HT-29 (cell line): ENCODE results near the gene MBOAT7. TPM values are rescaled to one million over a fixed set of nuclear protein-coding genes. Genes with fewer than 3 reads are reported as not detected.
"Not testable (repeated sequence)": the region's sequence is repeated elsewhere in the genome, so short reads cannot be mapped to it uniquely, and the experiment has no call there.

Source experiments
- DNase-seq: peaks from one replicate; pipeline ENCODE4 v3.0.0-alpha.2; 2015; ENCODE audit warnings: low spot score
- total RNA-seq: library from RNA; depleted of rRNA; stranded (reverse); fragments of >200 nt; shearing (Covaris generic); gene quantifications from 2 replicates; pipeline ENCODE4 v1.2.3, GENCODE V29; 2014

Gene MBOAT7
- total RNA-seq, 1 experiment from 2014 or later, result 285 TPM

GRCh38 chr19:54209058-54209810 is 19.9 kb upstream of the MBOAT7 start:
- DNase-seq, result peak; percentile 54

DNA sequence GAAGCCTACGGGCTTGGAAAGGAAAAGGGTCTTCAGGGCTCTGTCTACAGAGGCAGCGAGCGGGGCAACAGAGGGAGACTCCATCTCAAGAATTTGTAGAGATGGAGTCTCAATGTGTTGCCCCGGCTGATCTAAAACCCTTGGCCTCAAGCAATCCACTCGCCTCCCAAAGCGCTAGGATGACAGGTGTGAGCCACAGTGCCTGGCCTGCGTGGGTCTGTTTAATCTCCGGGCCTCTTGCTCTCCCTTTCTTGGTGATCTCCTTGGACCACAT is 19.3 kb upstream of the MBOAT7 start:
- no peak for DNase-seq

DNA sequence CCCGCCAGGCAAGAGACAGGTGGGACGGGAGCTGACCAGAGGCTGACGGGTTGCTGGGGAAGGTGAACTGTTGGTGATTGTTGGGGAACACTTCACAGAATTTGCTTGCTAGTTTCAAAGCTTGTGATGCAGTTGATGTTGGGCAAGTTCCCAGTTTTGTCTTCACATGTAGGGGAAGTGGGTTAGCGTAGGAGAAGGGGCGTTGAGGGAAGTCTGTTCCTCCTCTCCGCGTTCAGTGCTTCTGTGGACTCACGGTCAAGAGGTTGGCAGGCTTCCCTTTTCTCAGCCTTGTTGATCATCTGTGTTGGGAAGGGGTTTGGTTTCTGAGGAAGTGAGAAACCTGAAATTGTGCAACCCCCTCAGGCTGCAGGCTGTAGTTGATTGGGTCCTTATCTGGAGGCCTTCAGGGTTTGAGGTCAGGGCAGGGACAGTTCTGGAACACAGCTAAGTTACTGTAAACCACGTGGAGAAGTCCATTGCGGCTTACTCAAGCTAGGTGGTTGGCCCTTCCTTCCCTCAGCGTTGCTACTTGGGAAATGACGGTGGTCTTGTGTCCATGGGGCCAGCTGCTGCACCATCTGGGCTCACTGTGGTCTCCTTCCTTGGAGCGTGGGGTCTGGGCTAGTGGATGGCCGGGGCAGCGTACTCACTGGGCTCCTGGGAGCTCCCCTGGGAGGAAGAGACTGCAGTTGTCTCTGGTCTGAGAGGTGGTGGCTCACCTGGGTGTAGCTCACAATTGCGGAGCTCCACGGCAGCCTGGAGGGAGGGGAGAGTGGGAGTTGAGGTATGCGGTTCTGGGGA is 18.8 kb upstream of the MBOAT7 start:
- peak; percentile 72 for DNase-seq

GRCh38 chr19:54207676-54207982 is 18.2 kb upstream of the MBOAT7 start:
- no peak for DNase-seq

- DNase-seq, result not testable (repeated sequence)
Measured at GRCh38 chr19:54207193-54207592, 17.8 kb upstream of the MBOAT7 start.

DNA sequence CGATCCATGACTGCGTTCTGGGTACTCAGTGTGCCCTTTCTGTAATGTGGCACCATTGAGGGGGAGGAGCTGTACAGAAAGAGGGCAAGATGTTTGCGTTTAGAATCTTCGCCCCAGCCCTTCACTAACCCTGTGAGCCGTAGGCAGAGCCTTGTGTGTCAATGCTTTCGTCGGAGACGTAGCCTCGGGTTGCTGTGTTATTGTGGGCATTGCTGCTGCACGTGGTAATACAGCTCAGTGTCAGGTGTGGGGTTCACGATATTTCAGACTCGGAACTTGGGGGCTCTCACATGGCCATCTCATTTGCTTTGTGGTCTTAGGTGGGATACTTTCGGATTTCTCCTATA is 17.4 kb upstream of the MBOAT7 start:
- DNase-seq, result no peak

- DNase-seq, result no peak
Measured at GRCh38 chr19:54206030-54206830, 16.9 kb upstream of the MBOAT7 start.

GRCh38 chr19:54204767-54205468 is 15.5 kb upstream of the MBOAT7 start:
- DNase-seq, result peak; percentile 5

GRCh38 chr19:54203151-54203611 is 13.8 kb upstream of the MBOAT7 start:
- DNase-seq, result peak; percentile 52

GRCh38 chr19:54201980-54202379 is 12.6 kb upstream of the MBOAT7 start:
- DNase-seq, result peak; percentile 50

DNA sequence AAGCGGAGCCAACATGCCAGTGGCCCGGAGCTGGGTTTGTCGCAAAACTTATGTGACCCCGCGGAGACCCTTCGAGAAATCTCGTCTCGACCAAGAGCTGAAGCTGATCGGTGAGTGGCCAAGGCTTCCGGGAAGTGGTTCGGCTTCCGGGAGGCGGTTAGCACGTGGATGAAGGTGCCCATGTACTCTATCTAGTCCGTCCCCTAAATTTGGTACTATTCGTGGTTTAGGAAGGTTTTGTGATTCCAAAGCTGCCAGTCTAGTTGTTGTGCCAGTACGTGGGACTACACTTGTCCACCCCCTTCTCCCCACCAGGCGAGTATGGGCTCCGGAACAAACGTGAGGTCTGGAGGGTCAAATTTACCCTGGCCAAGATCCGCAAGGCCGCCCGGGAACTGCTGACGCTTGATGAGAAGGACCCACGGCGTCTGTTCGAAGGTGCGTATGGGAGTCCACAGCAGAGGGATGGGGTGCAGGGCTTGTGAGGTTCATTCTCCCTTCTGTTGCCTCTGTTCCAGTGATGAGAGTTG is 11.9 kb upstream of the MBOAT7 start:
- DNase-seq, result no peak

DNA sequence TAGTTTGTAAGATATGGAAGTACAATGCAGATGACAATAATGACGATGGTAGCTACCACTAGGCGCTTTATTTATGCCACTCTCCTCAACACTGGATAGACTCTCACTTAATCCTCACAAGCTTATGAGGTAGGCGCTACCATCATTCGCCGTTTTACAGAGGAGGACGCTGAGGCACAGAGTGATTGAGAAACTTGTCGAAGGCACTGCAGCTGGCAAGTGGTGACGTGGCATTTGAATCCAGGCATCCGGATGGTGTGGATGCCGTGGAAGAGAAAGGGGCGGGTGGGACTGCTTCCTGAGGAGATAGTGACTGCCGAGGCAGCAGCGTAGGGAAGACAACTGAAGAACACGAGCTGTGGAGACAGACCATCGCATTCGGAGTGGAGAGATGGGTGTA is 10.0 kb upstream of the MBOAT7 start:
- no peak for DNase-seq

GRCh38 chr19:54197121-54197520 is 7.7 kb upstream of the MBOAT7 start:
- no peak for DNase-seq

- no peak for DNase-seq
Measured at GRCh38 chr19:54196536-54196935, 7.2 kb upstream of the MBOAT7 start.

DNA sequence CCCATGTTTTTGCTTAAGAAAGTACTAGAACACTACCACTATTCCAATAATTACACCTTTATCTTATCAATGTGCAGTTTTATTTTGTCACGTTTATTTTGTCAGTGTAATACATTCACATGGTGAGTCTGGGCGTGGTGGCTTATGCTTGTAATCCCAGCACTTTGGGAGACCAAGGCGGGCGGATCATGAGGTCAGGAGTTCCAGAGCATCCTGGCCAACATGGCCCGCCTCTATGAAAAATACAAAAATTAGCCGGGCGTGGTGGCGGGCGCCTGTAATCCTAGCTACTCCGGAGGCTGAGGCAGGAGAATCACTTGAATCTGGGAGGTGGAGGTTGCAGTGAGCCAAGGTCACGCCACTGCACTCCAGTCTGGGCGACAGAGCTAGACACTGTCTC is 5.1 kb upstream of the MBOAT7 start:
- not testable (repeated sequence) for DNase-seq

DNA sequence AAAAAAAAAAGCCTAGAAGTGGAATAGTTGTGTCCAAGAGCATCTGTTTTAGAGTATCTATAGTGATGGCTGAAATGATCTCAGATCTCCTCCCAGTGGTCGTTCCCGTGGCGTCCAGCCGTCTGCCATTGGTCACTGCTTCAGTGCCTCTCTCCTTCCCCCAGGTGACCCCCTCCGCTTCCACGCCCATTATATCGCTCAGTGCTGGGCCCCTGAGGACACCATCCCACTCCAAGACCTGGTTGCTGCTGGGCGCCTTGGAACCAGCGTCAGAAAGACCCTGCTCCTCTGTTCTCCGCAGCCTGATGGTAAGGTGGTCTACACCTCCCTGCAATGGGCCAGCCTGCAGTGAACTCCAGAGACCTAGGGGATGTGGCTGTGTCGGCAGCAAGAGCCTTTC is 3.6 kb upstream of the MBOAT7 start:
- DNase-seq, result no peak

- DNase-seq, result peak; percentile 42
Measured at GRCh38 chr19:54191811-54192453, 2.6 kb upstream of the MBOAT7 start.

GRCh38 chr19:54191011-54191810 is 1.8 kb upstream of the MBOAT7 start, which contains the start of gene TSEN34:
Gene TSEN34, plus strand, starts transcription at chr19:54191308. Its CDS starts 57 bp downstream, at chr19:54191365.
- peak; percentile 98 for DNase-seq

GRCh38 chr19:54190503-54191010 is 1.2 kb upstream of the MBOAT7 start:
- DNase-seq, result peak; percentile 100
